PFSK-1 (cell line): Measurements from ENCODE around the gene LIPG.

Experiments
- POLR2AphosphoS5 ChIP-seq: IDR thresholded peaks from 2 replicates; pipeline ENCODE4 v1.6.1; 2012; ENCODE audit warnings: low read depth, mild to moderate bottlenecking, control low read depth, low read length, moderate library complexity
- SIN3A ChIP-seq: IDR thresholded peaks from 2 replicates; pipeline ENCODE4 v1.6.1; 2012; ENCODE audit warnings: mild to moderate bottlenecking, low read length, moderate library complexity, borderline replicate concordance; ENCODE audit not compliant: insufficient read depth
- TAF1 ChIP-seq: IDR thresholded peaks from 2 replicates; pipeline ENCODE4 v1.6.1; 2012; ENCODE audit warnings: low read length, control low read depth, borderline replicate concordance; ENCODE audit not compliant: insufficient read depth

GRCh38 chr18:49572611-49573345 lies 10.9 kb downstream of the LIPG start:
- TF ChIP-seq SIN3A (no peak), POLR2AphosphoS5 (no peak), TAF1 (no peak)
